HG03025 (cell line): ENCODE data around the gene LRP1B.

ENCODE experiments used
- ATAC-seq: cut with Tn5 transposase; IDR thresholded peaks from one replicate; pipeline ENCODE4 v1.9.1; 2021; ENCODE audit warnings: mild to moderate bottlenecking, moderate library complexity; ENCODE audit not compliant: unreplicated experiment, low FRiP score

LRP1B gene

GRCh38 chr2:141529659-141530058 lies 601.2 kb downstream of the LRP1B start:
- ATAC-seq: no peak

- peak; percentile 89 for ATAC-seq
Observed at GRCh38 chr2:141528990-141529389, 601.8 kb downstream of the LRP1B start.

- no peak for ATAC-seq
Observed at GRCh38 chr2:141526760-141527159, 604.1 kb downstream of the LRP1B start.

DNA sequence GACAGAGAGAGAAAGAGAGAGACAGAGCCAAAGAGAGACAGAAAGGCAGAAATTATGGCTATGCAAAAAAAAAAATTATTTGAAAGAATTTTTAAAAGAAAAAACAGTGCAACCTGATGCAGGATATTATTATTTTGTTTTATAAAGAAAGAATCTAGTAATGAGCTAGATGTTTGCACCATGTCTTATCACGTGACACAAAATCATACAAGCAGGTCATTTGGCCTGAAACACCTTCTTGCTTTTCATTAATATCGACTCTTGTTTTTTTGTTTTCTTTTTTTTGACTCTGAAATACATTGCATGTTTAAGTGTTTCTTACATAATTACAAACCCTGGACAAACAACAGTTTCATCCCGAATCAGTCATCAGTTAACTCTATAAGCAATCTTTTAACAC lies 606.0 kb downstream of the LRP1B start:
- no peak for ATAC-seq

DNA sequence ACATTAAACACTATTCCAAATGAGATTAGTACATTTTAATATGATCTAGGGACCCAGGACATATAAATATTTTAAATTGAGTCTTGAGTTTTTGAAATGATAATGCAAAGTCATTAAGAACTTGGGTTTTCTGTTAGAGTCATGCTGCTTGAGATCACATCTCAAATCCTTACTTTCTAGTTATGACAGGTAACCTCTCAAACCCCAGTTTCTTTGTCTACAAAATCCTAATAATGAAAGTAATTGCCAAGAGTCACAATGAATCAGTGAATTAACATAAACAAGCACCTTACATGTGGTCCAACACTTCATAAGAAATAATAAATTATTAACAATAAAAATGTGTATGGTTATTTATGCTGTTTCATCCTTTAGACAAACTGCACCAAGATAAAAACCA lies 607.6 kb downstream of the LRP1B start:
- no peak for ATAC-seq

GRCh38 chr2:141522702-141523101 lies 608.1 kb downstream of the LRP1B start:
- peak; percentile 19 for ATAC-seq

DNA sequence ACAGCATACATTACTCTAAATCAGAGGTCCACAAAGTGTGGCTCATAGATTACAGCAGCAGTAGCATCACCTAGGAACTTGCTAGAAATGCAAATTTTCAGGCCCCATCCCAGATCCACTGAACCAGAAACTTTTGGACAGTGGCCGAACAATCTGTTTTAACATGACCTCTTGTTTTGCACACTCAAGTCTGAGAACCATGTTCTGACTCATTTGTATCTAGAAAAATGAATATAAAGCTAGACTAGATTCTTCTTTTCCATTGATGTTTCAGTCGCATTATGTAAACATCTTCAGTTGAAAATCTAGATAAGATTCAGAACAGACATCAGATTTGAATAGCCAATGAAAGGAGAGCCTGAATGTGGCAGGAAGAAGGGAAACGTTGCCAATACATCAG lies 608.8 kb downstream of the LRP1B start:
- ATAC-seq: peak; percentile 51

DNA sequence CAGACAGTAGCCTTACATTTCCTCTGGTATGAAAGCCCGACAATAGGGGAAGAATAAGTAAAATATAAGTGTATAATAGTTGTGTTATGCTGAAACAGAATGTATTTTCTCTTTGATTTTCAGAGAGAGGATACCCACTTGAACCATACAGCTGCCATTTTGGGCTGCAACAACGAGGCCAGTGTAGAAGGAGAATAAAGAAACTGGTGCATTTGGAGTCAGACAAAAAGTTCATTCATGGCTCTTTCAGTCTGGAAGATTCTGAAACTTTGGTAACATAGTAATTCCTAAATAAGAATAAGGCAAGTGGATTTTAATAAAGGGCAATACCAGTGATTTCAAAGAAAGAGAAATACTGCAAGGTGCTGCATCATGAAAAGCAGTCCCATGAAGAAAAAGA lies 610.9 kb downstream of the LRP1B start:
- ATAC-seq: no peak

- no peak for ATAC-seq
Observed at GRCh38 chr2:141517852-141518421, 612.9 kb downstream of the LRP1B start.

DNA sequence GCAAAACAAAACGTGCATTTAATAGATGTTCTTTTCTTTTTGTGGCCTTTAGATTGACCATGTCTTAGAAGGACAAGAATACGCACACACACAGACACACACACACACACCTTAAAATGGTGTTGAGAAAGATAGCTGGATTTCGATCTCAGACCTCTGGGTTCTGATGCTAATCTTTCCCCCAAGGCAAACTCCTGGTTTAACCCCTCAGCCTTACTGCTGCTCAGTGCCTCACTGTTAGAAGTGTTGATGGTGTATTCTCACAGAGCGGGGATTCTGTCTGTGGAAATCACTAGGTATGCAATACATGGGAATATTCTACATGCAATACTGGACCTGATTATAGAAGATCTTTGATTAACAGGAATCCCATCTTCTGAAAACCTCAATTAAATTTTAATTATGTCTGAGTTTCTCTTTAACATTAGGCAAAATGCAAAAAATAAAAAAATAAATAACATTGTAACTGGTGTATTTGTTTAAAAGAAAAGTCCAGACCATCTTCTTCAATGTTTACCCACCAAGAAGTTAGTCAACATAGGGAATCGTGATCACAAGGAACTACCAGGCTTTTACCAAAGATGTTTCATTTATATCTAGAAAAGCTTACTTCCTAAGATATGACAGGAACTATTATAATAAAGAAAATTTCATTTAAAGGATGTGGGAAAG lies 613.5 kb downstream of the LRP1B start:
- no peak for ATAC-seq

- no peak for ATAC-seq
Observed at GRCh38 chr2:141515931-141516330, 614.9 kb downstream of the LRP1B start.

GRCh38 chr2:141513853-141514252 lies 617.0 kb downstream of the LRP1B start:
- ATAC-seq: peak; percentile 100

DNA sequence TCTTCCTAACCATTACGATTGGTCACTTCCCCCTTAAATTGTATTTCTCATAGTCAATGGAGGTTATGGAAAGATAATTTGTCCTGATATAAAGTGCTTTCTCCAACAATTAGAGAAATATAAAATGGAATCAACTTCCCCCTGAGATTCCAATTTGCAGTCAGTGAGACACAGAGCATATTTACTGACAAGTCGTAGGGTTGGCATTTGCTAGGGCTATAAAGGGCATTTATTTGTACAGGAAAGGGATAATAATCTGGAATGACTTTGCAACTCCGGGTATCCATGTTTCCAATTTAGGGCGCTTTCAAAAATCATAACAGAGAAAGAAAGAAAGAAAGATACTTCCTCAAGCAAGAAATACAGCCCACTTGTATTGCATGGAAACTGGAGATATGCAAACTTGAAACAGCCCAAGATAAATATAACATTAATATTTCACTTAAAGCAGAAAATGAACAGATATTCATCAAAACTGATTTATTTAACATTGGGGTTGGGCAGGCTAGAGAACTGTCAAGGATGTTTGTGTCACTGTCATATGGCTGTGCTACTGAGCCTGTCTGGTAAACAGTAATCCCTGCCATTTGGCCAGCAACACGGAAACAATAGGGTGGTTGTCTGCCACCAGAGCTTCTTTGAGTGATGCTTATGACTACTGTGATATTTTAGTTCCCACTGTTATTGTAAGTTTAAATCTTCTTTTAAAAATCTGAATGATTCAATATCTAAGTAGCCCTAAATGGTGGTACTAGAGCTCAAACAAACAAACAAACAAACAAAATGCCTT lies 621.8 kb downstream of the LRP1B start:
- no peak for ATAC-seq

- ATAC-seq: no peak
Observed at GRCh38 chr2:141508086-141508752, 622.6 kb downstream of the LRP1B start.

DNA sequence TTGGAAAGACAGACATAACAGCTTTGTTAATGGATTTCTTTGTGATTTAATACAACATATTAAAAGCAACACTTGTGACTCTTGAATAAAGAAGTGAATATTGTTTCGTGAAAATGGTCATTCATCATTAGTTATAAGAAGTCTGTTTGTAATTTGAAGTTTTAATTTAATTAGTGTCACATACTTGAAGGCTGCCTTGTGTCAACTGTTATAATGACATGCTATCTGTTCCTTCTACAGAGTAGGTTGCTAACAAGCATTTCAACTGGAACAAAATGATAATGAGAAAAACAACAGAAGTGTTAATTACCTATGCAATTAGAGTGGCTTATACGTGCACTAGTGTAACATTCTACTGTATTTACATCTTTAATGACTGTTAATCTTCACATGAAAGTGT lies 624.7 kb downstream of the LRP1B start:
- no peak for ATAC-seq

DNA sequence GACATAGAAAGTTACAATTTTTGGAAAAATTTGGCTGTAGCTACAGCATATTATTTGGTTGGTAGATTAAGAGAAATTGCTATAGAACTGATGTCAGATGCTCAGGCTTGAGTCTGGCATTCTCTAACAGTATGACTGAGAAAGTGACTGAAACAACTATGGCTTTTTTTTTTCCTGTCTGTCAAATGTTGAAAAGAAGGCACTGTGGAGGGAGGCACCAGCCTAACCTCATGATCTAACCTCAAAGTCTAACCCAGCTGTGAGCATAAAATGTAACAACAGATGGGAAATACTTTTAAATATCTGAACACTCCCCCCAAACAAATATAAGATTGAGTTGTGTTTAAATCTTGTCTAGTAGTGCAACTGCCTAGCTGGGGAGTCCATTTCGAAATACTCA lies 629.1 kb downstream of the LRP1B start:
- no peak for ATAC-seq

DNA sequence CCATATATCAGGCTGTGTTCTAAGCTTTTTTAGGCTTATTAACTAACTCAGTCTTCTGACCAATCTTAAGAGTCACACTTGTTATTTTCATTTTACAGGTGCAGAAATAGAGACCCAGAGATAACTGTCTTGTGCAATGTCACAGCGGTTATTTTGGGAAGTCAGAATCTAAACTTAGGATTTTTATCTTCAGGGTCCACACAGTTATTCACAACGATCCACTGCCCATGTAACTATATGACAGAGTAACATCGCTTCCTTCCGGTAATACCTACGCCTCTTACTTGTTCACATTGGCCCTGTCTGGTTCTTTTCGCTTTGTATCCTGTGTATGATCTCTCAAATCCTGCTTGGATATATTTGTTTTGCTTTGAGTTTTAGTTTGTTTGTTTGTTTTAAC lies 631.7 kb downstream of the LRP1B start:
- ATAC-seq: no peak

- no peak for ATAC-seq
Observed at GRCh38 chr2:141498561-141498960, 632.3 kb downstream of the LRP1B start.

DNA sequence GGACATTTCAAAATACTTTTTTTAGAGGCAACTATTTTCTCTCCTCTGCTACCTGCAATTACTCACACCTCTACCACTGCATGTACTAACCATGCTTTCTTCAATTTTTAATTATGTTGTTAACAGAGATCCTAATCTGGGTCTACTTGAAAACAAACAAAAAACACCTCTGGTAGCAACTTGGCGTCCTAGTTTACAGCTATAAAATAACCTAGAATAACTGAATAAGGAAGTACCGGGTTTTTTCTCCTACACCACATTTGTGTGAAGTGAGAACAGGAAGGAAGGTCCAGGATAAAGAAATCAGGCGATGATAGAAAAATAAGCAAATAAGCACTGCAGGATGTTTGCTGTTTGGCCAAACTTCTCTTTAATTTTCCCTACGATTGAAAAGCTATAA lies 633.5 kb downstream of the LRP1B start:
- no peak for ATAC-seq

DNA sequence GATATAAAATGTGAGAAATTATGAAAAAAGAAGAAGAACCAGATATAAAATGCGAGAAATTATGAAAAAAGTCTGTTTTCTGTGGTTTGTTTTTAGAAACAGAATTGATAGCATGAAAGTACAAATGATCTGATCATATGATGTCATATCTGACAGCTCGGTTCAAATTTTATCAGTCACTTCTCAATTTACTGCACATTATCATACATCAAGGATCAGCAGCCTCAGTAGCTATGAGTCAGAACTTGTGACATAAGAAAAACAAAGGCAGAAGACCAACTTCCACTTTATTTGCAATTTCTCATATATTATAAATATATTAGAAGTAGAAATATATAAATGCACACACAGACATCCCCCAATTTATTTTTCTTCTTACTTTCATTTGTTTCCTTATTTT lies 634.0 kb downstream of the LRP1B start:
- no peak for ATAC-seq

DNA sequence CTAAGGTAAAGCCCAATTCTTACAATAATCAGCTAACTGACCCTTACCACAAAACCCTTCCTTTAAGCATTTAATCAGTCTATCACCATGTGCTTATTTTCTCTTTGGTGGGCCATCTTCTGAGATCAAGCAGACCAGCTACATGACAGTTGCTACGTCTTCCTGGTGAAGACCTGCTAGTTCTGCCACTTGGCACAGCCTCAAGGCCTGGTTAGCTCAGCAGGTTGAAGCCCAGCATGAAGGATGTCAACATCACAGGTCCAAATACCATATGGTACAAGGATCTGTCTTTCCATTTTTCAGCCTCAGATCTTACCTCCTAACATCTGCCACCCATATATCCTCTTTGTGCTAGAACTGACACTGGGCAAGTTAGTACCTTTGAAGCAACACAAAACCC lies 636.9 kb downstream of the LRP1B start:
- no peak for ATAC-seq
